ENCODE measurements around the gene KIAA0586. TPM values are rescaled to one million over a fixed set of nuclear protein-coding genes. Genes with fewer than 3 reads are reported as not detected.

The KIAA0586 gene
- polyA plus RNA-seq, 2 of the 4 experiments (the other 2 are of a cell fraction): 10.6 to 22.2 TPM

DNA sequence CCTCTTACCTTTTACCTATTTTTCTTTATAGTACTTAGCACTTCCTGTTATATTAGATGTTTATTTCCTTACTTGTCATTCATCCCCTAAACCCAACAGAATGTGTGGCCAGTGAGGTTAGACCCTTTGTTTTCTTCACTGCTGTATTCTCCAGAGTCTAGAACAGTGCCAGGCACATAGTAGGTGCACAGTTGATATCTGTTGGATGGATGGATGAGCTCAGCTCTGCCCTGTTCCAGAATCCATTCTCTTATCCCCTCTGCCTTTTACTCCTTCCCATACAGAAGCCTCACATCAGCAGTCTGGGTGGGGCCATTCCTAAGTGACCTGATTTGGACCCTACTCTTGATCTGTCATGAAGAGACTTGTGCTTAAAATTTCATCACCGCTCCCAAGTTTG lies 115.7 kb downstream of the KIAA0586 start:
- no peak overlapping the region for H3K4me2 ChIP-seq
- ChIA-PET POLR2A (no interaction called here), CTCF (interaction anchor here (0.6 kb wide), 1 partner anchor 94 kb away, joined by 3 read pairs; no protein-coding TSS in a partner anchor)
- peaks cover 6% of the 10 kb centered on the region; the same call in 2 of the 3 replicates for H3K4me1 ChIP-seq
- no peak for ATAC-seq
- H3K4me3 ChIP-seq: no peak overlapping the region
- no peak for FAIRE-seq
- TF ChIP-seq ZSCAN20 (CRISPR knock-in tag; IDR thresholded peaks at IDR 0.05): no peak
- no peak for TF ChIP-seq KDM1A (IDR thresholded peaks at IDR 0.05; ENCODE audit: low read depth)
- TF ChIP-seq CHD4 (IDR thresholded peaks at IDR 0.05; ENCODE audit: borderline replicate concordance): no peak
- no peak overlapping the region for H3K27ac ChIP-seq
- 100% methylated on average over 1 of the region's 1 CpG for WGBS (ENCODE audit: missing lambda C conversion rate)
- no peaks in the 10 kb centered on the region for H3K9me3 ChIP-seq
- no peak for DNase-seq (ENCODE audit: low read depth in 1 of 2, low spot score in 1 of 2)

DNA sequence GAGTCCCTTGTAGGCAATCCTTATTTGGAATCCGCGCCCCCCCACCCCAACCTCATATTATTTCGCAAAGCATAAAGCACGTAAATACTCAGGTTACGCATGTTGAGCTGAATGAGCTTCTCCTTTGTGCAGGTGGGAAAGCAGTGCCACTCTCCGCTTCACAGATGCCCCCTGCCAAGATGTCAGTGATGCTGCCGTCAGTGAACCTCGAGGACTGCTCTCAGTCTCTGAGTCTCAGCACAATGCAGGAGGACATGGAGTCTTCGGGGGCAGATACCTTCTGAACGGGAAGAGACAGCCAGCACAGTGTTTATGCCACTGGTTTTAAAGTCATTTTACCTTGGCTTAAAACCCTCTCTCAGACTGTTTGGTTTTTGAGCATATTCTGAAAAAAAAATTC lies 120.1 kb downstream of the KIAA0586 start:
- H3K4me1 ChIP-seq: no peaks in the 10 kb centered on the region
- H3K27ac ChIP-seq: no peak overlapping the region
- FAIRE-seq: no peak
- H3K9me3 ChIP-seq: no peaks in the 10 kb centered on the region
- no peak overlapping the region for H3K4me2 ChIP-seq
- WGBS (ENCODE audit: missing lambda C conversion rate): 96% methylated on average over 10 of the region's 10 CpGs
- no peak for ATAC-seq
- H3K4me3 ChIP-seq: no peak overlapping the region
- DNase-seq (ENCODE audit: low read depth in 1 of 2, low spot score in 1 of 2): no peak
- ChIA-PET CTCF (no interaction called here), POLR2A (no interaction called here)
- TF ChIP-seq JUNB (IDR thresholded peaks at IDR 0.05): no peak
- TF ChIP-seq, protein P1, sequence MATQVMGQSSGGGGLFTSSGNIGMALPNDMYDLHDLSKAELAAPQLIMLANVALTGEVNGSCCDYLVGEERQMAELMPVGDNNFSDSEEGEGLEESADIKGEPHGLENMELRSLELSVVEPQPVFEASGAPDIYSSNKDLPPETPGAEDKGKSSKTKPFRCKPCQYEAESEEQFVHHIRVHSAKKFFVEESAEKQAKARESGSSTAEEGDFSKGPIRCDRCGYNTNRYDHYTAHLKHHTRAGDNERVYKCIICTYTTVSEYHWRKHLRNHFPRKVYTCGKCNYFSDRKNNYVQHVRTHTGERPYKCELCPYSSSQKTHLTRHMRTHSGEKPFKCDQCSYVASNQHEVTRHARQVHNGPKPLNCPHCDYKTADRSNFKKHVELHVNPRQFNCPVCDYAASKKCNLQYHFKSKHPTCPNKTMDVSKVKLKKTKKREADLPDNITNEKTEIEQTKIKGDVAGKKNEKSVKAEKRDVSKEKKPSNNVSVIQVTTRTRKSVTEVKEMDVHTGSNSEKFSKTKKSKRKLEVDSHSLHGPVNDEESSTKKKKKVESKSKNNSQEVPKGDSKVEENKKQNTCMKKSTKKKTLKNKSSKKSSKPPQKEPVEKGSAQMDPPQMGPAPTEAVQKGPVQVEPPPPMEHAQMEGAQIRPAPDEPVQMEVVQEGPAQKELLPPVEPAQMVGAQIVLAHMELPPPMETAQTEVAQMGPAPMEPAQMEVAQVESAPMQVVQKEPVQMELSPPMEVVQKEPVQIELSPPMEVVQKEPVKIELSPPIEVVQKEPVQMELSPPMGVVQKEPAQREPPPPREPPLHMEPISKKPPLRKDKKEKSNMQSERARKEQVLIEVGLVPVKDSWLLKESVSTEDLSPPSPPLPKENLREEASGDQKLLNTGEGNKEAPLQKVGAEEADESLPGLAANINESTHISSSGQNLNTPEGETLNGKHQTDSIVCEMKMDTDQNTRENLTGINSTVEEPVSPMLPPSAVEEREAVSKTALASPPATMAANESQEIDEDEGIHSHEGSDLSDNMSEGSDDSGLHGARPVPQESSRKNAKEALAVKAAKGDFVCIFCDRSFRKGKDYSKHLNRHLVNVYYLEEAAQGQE (IDR thresholded peaks at IDR 0.05): no peak

DNA sequence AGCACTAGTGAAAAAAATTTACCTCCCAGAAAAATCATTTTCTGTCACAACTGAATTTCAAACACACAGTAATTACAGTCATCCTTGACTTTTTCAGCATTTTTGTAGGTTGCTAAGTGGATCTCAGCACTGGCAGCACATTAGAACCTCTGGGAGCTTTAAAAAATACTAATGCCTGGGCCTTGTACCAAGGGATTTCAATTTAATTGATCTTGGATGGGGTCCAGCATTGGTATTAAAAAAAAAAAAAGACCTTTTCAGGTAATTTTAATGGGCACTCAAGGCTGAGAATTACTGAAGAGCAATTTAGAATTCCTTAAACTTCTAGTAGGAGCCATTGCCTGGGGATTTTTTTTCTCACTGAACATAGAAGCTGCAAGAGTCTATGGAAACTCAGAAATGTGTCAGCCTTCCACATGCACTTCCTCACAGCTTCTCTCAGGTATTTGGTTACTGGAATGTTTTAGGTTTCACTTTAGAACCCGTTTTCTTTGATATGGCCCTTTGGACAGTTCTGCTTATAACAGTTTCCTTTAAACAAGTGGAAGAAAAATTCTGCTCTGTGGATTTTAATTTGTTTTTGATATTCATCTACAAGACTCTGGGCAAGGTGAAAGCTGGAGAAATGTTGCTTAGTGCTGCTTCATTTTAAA lies 121.7 kb downstream of the KIAA0586 start:
- CTCF ChIA-PET: interaction anchor here (0.6 to 0.7 kb wide), 2 partner anchors 21 to 70 kb away, joined by 3 read pairs; no protein-coding TSS in a partner anchor
- POLR2A ChIA-PET: no interaction called here
- DNase-seq (ENCODE audit: low read depth in 1 of 2, low spot score in 1 of 2) (no peak), ATAC-seq (no peak), FAIRE-seq (no peak)
- Histone ChIP-seq H3K4me3 (no peak overlapping the region), H3K27ac (no peak overlapping the region), H3K4me1 (no peaks in the 10 kb centered on the region), H3K9me3 (no peaks in the 10 kb centered on the region), H3K4me2 (no peak overlapping the region)
- TF ChIP-seq HOXB13 (CRISPR knock-in tag; IDR thresholded peaks at IDR 0.05; ENCODE audit: low read depth): no peak
- TF ChIP-seq, protein P2, sequence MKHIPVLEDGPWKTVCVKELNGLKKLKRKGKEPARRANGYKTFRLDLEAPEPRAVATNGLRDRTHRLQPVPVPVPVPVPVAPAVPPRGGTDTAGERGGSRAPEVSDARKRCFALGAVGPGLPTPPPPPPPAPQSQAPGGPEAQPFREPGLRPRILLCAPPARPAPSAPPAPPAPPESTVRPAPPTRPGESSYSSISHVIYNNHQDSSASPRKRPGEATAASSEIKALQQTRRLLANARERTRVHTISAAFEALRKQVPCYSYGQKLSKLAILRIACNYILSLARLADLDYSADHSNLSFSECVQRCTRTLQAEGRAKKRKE (CRISPR knock-in tag; IDR thresholded peaks at IDR 0.05; ENCODE audit: low read depth): no peak
- TF ChIP-seq EP300 (IDR thresholded peaks at IDR 0.05): no peak
- TF ChIP-seq FOSB (CRISPR knock-in tag; IDR thresholded peaks at IDR 0.05): no peak
- TF ChIP-seq KDM5A (IDR thresholded peaks at IDR 0.05): no peak
- no peak for TF ChIP-seq POLR2A (IDR thresholded peaks at IDR 0.05; ENCODE audit: low read length)
- no peak for TF ChIP-seq HOXB5 (CRISPR knock-in tag; IDR thresholded peaks at IDR 0.05)
- no peak for TF ChIP-seq PHF8 (IDR thresholded peaks at IDR 0.05; ENCODE audit: borderline replicate concordance, low read depth)
- TF ChIP-seq RAD21 (conservative IDR thresholded peaks at IDR 0.05 in 1 of 2, IDR thresholded peaks at IDR 0.05 in 1 of 2): no peak
- TF ChIP-seq, protein P3, sequence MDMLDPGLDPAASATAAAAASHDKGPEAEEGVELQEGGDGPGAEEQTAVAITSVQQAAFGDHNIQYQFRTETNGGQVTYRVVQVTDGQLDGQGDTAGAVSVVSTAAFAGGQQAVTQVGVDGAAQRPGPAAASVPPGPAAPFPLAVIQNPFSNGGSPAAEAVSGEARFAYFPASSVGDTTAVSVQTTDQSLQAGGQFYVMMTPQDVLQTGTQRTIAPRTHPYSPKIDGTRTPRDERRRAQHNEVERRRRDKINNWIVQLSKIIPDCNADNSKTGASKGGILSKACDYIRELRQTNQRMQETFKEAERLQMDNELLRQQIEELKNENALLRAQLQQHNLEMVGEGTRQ (IDR thresholded peaks at IDR 0.05): no peak
- TF ChIP-seq NPAS2 (CRISPR knock-in tag; IDR thresholded peaks at IDR 0.05; ENCODE audit: borderline replicate concordance): no peak
- TF ChIP-seq TFCP2L1 (CRISPR knock-in tag; IDR thresholded peaks at IDR 0.05): no peak
- no peak for TF ChIP-seq EHF (CRISPR knock-in tag; IDR thresholded peaks at IDR 0.05)
- TF ChIP-seq RCOR1 (IDR thresholded peaks at IDR 0.05; ENCODE audit: low read depth, low read length): no peak
- TF ChIP-seq, protein P4, sequence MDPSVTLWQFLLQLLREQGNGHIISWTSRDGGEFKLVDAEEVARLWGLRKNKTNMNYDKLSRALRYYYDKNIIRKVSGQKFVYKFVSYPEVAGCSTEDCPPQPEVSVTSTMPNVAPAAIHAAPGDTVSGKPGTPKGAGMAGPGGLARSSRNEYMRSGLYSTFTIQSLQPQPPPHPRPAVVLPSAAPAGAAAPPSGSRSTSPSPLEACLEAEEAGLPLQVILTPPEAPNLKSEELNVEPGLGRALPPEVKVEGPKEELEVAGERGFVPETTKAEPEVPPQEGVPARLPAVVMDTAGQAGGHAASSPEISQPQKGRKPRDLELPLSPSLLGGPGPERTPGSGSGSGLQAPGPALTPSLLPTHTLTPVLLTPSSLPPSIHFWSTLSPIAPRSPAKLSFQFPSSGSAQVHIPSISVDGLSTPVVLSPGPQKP (IDR thresholded peaks at IDR 0.05; ENCODE audit: low read depth, low read length): no peak
- no peak for TF ChIP-seq EHMT2 (IDR thresholded peaks at IDR 0.05; ENCODE audit: low read depth)
- TF ChIP-seq, protein P5, sequence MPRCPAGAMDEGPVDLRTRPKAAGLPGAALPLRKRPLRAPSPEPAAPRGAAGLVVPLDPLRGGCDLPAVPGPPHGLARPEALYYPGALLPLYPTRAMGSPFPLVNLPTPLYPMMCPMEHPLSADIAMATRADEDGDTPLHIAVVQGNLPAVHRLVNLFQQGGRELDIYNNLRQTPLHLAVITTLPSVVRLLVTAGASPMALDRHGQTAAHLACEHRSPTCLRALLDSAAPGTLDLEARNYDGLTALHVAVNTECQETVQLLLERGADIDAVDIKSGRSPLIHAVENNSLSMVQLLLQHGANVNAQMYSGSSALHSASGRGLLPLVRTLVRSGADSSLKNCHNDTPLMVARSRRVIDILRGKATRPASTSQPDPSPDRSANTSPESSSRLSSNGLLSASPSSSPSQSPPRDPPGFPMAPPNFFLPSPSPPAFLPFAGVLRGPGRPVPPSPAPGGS (IDR thresholded peaks at IDR 0.05): no peak
- TF ChIP-seq, protein P6, sequence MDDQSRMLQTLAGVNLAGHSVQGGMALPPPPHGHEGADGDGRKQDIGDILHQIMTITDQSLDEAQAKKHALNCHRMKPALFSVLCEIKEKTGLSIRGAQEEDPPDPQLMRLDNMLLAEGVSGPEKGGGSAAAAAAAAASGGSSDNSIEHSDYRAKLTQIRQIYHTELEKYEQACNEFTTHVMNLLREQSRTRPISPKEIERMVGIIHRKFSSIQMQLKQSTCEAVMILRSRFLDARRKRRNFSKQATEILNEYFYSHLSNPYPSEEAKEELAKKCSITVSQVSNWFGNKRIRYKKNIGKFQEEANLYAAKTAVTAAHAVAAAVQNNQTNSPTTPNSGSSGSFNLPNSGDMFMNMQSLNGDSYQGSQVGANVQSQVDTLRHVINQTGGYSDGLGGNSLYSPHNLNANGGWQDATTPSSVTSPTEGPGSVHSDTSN (IDR thresholded peaks at IDR 0.05): no peak
- TF ChIP-seq HDAC2 (IDR thresholded peaks at IDR 0.05): no peak
- 65% methylated on average over 1 of the region's 1 CpG for WGBS (ENCODE audit: missing lambda C conversion rate)

Measured in A549 (cell line).